SHP77 treated with DMSO at 0.1 percent for 48 hours (cell line): ENCODE data around the gene ATP2B2.
A peak's percentile ranks its signal among the peaks of the same experiment; 100 is the strongest.

ENCODE experiments used
- DNase-seq: peaks from one replicate; lab custom pipeline; 2025; lab: John Stamatoyannopoulos, UW

ATP2B2 gene

GRCh38 chr3:10469441-10470119 is 35.8 kb downstream of the ATP2B2 start:
- DNase-seq: no peak

- DNase-seq: peak; percentile 47
Observed at GRCh38 chr3:10468613-10469354, 36.6 kb downstream of the ATP2B2 start.

- DNase-seq: peak; percentile 47
Observed at GRCh38 chr3:10467904-10468612, 37.3 kb downstream of the ATP2B2 start.

GRCh38 chr3:10467204-10467603 is 38.2 kb downstream of the ATP2B2 start:
- DNase-seq: no peak

GRCh38 chr3:10466186-10466585 is 39.2 kb downstream of the ATP2B2 start:
- no peak for DNase-seq

GRCh38 chr3:10465161-10465560 is 40.2 kb downstream of the ATP2B2 start:
- DNase-seq: no peak

GRCh38 chr3:10463533-10464434 is 41.6 kb downstream of the ATP2B2 start:
- no peak for DNase-seq

- no peak for DNase-seq
Observed at GRCh38 chr3:10462641-10463532, 42.5 kb downstream of the ATP2B2 start.

- no peak for DNase-seq
Observed at GRCh38 chr3:10460951-10461545, 44.3 kb downstream of the ATP2B2 start.

- no peak for DNase-seq
Observed at GRCh38 chr3:10459954-10460754, 45.2 kb downstream of the ATP2B2 start.

GRCh38 chr3:10457560-10457959 is 47.8 kb downstream of the ATP2B2 start:
- no peak for DNase-seq

- DNase-seq: no peak
Observed at GRCh38 chr3:10456981-10457380, 48.4 kb downstream of the ATP2B2 start.

GRCh38 chr3:10455545-10455914 is 49.9 kb downstream of the ATP2B2 start:
- no peak for DNase-seq

- no peak for DNase-seq
Observed at GRCh38 chr3:10454907-10455544, 50.4 kb downstream of the ATP2B2 start.

GRCh38 chr3:10453431-10454163 is 51.8 kb downstream of the ATP2B2 start:
- no peak for DNase-seq

- DNase-seq: no peak
Observed at GRCh38 chr3:10450494-10451440, 54.6 kb downstream of the ATP2B2 start.

- no peak for DNase-seq
Observed at GRCh38 chr3:10449436-10449835, 56.0 kb downstream of the ATP2B2 start.
